Small intestine (tissue), 7 donors: Measurements from ENCODE around the gene NDUFS8. TPM values are rescaled to one million over a fixed set of nuclear protein-coding genes. Genes with fewer than 3 reads are reported as not detected.

Source experiments
- DNase-seq, 2 donors: peaks; one replicate each; pipeline versions ENCODE4 v3.0.0 to v3.0.0-alpha.2; 2013
- FAIRE-seq: peaks from 2 replicates; lab custom pipeline; 2012; peaks lifted over from hg19 to GRCh38; lab: Jason Lieb, UNC
- H3K27ac ChIP-seq, 3 donors: one replicate each; pipeline ENCODE4 v1.5.1; 2013; ENCODE audit warnings: low read length in 2 of 3, mild to moderate bottlenecking in 2 of 3, control low read depth in 1 of 3, inconsistent platforms in 1 of 3, low read depth in 1 of 3, moderate library complexity in 1 of 3
- H3K27me3 ChIP-seq, 3 donors: one replicate each; pipeline ENCODE4 v1.6.1; 2013; ENCODE audit warnings: low read length in 3 of 3, inconsistent platforms in 1 of 3; ENCODE audit not compliant: control insufficient read depth in 3 of 3, insufficient read depth in 3 of 3
- H3K36me3 ChIP-seq, 3 donors: one replicate each; pipeline ENCODE4 v1.6.1; 2013; ENCODE audit warnings: low read length in 3 of 3, inconsistent platforms in 1 of 3, low read depth in 1 of 3, mild to moderate bottlenecking in 1 of 3, moderate library complexity in 1 of 3; ENCODE audit not compliant: control insufficient read depth in 3 of 3, insufficient read depth in 2 of 3
- H3K4me1 ChIP-seq, 3 donors: one replicate each; pipeline ENCODE4 v1.6.1; 2013; ENCODE audit warnings: low read length in 2 of 3, inconsistent platforms in 1 of 3, low read depth in 1 of 3, mild to moderate bottlenecking in 1 of 3, moderate library complexity in 1 of 3; ENCODE audit not compliant: control insufficient read depth in 3 of 3, insufficient read depth in 2 of 3
- H3K4me3 ChIP-seq, 3 donors: one replicate each; pipeline ENCODE4 v1.5.1; 2013; ENCODE audit warnings: low read length in 3 of 3, control low read depth in 1 of 3, inconsistent platforms in 1 of 3, low read depth in 1 of 3, mild to moderate bottlenecking in 1 of 3, moderate library complexity in 1 of 3
- H3K9me3 ChIP-seq, 2 donors: one replicate each; pipeline ENCODE4 v1.6.1; 2013; ENCODE audit warnings: low read depth in 1 of 2, low read length in 1 of 2; ENCODE audit not compliant: control insufficient read depth in 2 of 2, insufficient read depth in 1 of 2
- WGBS, 3 donors: extraction: QIAGEN DNeasy Blood & Tissue Kit; methylation state at CpG; one replicate each; pipeline ENCODE4 v1.1.7; 2013; 5-methylcytosine and 5-hydroxymethylcytosine counted together
- polyA plus RNA-seq, 4 donors: library from polyadenylated mRNA; stranded (reverse) in 3 of 4; unstranded in 1 of 4; fragments of 200-250 nt in 3 of 4; fragments of 120-200 nt in 1 of 4; gene quantifications; one replicate each; pipeline versions ENCODE4 v1.2.1 to v1.2.3, GENCODE V29; 2013
- donor health status: healthy with polysubstance abuse.
- donor health status: control.
- donor health status: control.
- donor health status: Bipolar disorder and iron deficiency.
- donor health status: healthy.

Gene NDUFS8
- polyA plus RNA-seq, 4 donors: 71.4 to 290 (median 203) TPM

- 97 to 99% (median 98%) methylated on average over 7 of the region's 7 CpGs for WGBS, 3 donors
- Histone ChIP-seq H3K27me3 (no peaks in the 10 kb centered on the region), H3K4me3 (no peak overlapping the region), H3K27ac (no peak overlapping the region), H3K4me1 (peaks cover 0 to 47% (median 2%) of the 10 kb centered on the region in 3 donors), H3K9me3 (no peaks in the 10 kb centered on the region), H3K36me3 (no peaks in the 10 kb centered on the region)
- FAIRE-seq: no peak
- DNase-seq: no peak
Observed at GRCh38 chr11:68006606-68007166, 23.8 kb upstream of the NDUFS8 start.

- DNase-seq (no peak), FAIRE-seq (no peak)
- H3K4me1 ChIP-seq: peaks cover 0 to 42% (median 2%) of the 10 kb centered on the region in 3 donors
- H3K9me3 ChIP-seq: no peaks in the 10 kb centered on the region
- H3K27me3 ChIP-seq: no peaks in the 10 kb centered on the region
- H3K36me3 ChIP-seq: no peaks in the 10 kb centered on the region
- peak overlapping the region in 2 of 3 donors; percentile 97 for H3K27ac ChIP-seq
- WGBS, 3 donors: 69 to 84% (median 75%) methylated on average over 15 to 16 of the region's 16 CpGs
- H3K4me3 ChIP-seq: no peak overlapping the region
Observed at GRCh38 chr11:68007498-68008380, 22.7 kb upstream of the NDUFS8 start.

- H3K4me1 ChIP-seq: peaks cover 0 to 44% (median 2%) of the 10 kb centered on the region in 3 donors
- peaks cover 0 to 2% (median 0%) of the 10 kb centered on the region in 3 donors for H3K36me3 ChIP-seq
- no peaks in the 10 kb centered on the region for H3K27me3 ChIP-seq
- FAIRE-seq: no peak
- no peaks in the 10 kb centered on the region for H3K9me3 ChIP-seq
- peak in 1 of 2 donors; percentile 79 for DNase-seq
- peak overlapping the region; percentile 88 to 97 (median 97) for H3K27ac ChIP-seq
- WGBS, 3 donors: 26 to 59% (median 40%) methylated on average over 22 to 27 of the region's 27 CpGs
- peak overlapping the region in 1 of 3 donors; percentile 9 for H3K4me3 ChIP-seq
Observed at GRCh38 chr11:68008381-68009337, 21.8 kb upstream of the NDUFS8 start.

- peak overlapping the region in 2 of 3 donors; percentile 33 to 42 for H3K4me3 ChIP-seq
- H3K4me1 ChIP-seq: peaks cover 0 to 45% (median 2%) of the 10 kb centered on the region in 3 donors
- FAIRE-seq: no peak
- DNase-seq: peak in 1 of 2 donors; percentile 59
- H3K9me3 ChIP-seq: no peaks in the 10 kb centered on the region
- no peaks in the 10 kb centered on the region for H3K27me3 ChIP-seq
- H3K27ac ChIP-seq: peak overlapping the region; percentile 88 to 97 (median 97)
- peaks cover 0 to 4% (median 0%) of the 10 kb centered on the region in 3 donors for H3K36me3 ChIP-seq
- WGBS, 3 donors: 24 to 45% (median 39%) methylated on average over 12 of the region's 12 CpGs
Observed at GRCh38 chr11:68009391-68010089, 20.9 kb upstream of the NDUFS8 start.

GRCh38 chr11:68010090-68011041, 20.1 kb upstream of the NDUFS8 start, which contains the start of gene ALDH3B1:
ALDH3B1 (plus strand) TSS chr11:68010327; CDS start chr11:68015298, 4,971 bp downstream.
- 11 to 20% (median 19%) methylated on average over 31 to 33 of the region's 33 CpGs for WGBS, 3 donors
- H3K36me3 ChIP-seq: peaks cover 0 to 10% (median 0%) of the 10 kb centered on the region in 3 donors
- H3K4me3 ChIP-seq: peak within 1 kb of the TSS in 2 of 3 donors; percentile 33 to 42
- H3K27ac ChIP-seq: peak within 1 kb of the TSS; percentile 88 to 97 (median 97)
- no peaks in the 10 kb centered on the region for H3K9me3 ChIP-seq
- FAIRE-seq (no peak), DNase-seq (peak; percentile 91 to 92)
- peaks cover 0 to 48% (median 5%) of the 10 kb centered on the region in 3 donors for H3K4me1 ChIP-seq
- no peaks in the 10 kb centered on the region for H3K27me3 ChIP-seq

GRCh38 chr11:68011051-68011943, 19.2 kb upstream of the NDUFS8 start:
- FAIRE-seq: no peak
- H3K4me3 ChIP-seq: peak overlapping the region in 1 of 3 donors; percentile 18
- no peaks in the 10 kb centered on the region for H3K27me3 ChIP-seq
- no peaks in the 10 kb centered on the region for H3K9me3 ChIP-seq
- H3K27ac ChIP-seq: peak overlapping the region; percentile 88 to 97 (median 97)
- H3K4me1 ChIP-seq: peaks cover 0 to 51% (median 5%) of the 10 kb centered on the region in 3 donors
- peaks cover 0 to 14% (median 0%) of the 10 kb centered on the region in 3 donors for H3K36me3 ChIP-seq
- DNase-seq: no peak
- 69 to 78% (median 74%) methylated on average over 16 of the region's 16 CpGs for WGBS, 3 donors
